Measurements from ENCODE around the gene DHTKD1. TPM values are rescaled to one million over a fixed set of nuclear protein-coding genes. Genes with fewer than 3 reads are reported as not detected.

The DHTKD1 gene
- total and polyA plus RNA-seq, 3 donors from 2014 or later, result 15.6 to 28.8 (median 26.1) TPM

- no peaks in the 10 kb centered on the region for H3K9me3 ChIP-seq
- no peaks in the 10 kb centered on the region for H3K36me3 ChIP-seq (ENCODE audit: low read depth, missing control alignments)
- intact Hi-C loops (cut with DNase I; ENCODE audit: low total_unique reads), result no loop called here
- TF ChIP-seq CTCF (IDR thresholded peaks at IDR 0.05), result no peak
- TF ChIP-seq POLR2A (IDR thresholded peaks at IDR 0.05), result no peak
- no peak overlapping the region for H3K4me3 ChIP-seq
- H3K27me3 ChIP-seq, result no peaks in the 10 kb centered on the region
- no peak for DNase-seq
- WGBS, 2 donors, result 83 to 86% methylated on average over 5 of the region's 5 CpGs
- H3K4me1 ChIP-seq, result no peaks in the 10 kb centered on the region
- H3K27ac ChIP-seq, result no peak overlapping the region
Observed at GRCh38 chr10:12025591-12025990, 43.2 kb upstream of the DHTKD1 start.

GRCh38 chr10:12027539-12027938, 41.2 kb upstream of the DHTKD1 start:
- H3K4me3 ChIP-seq, result no peak overlapping the region
- TF ChIP-seq POLR2A (IDR thresholded peaks at IDR 0.05) (no peak), CTCF (IDR thresholded peaks at IDR 0.05) (no peak)
- H3K27ac ChIP-seq, result no peak overlapping the region
- 78 to 81% methylated on average over 2 of the region's 2 CpGs for WGBS, 2 donors
- H3K36me3 ChIP-seq (ENCODE audit: low read depth, missing control alignments), result no peaks in the 10 kb centered on the region
- H3K4me1 ChIP-seq, result no peaks in the 10 kb centered on the region
- no peak for DNase-seq
- no peaks in the 10 kb centered on the region for H3K9me3 ChIP-seq
- intact Hi-C loops (cut with DNase I; ENCODE audit: low total_unique reads), result no loop called here
- H3K27me3 ChIP-seq, result no peaks in the 10 kb centered on the region

- H3K4me3 ChIP-seq, result no peak overlapping the region
- H3K27ac ChIP-seq, result no peak overlapping the region
- WGBS, 2 donors, result 89 to 92% methylated on average over 4 of the region's 4 CpGs
- no peaks in the 10 kb centered on the region for H3K36me3 ChIP-seq (ENCODE audit: low read depth, missing control alignments)
- TF ChIP-seq POLR2A (IDR thresholded peaks at IDR 0.05), result no peak
- TF ChIP-seq CTCF (IDR thresholded peaks at IDR 0.05), result no peak
- no peaks in the 10 kb centered on the region for H3K4me1 ChIP-seq
- intact Hi-C loops (cut with DNase I; ENCODE audit: low total_unique reads), result no loop called here
- H3K27me3 ChIP-seq, result no peaks in the 10 kb centered on the region
- no peaks in the 10 kb centered on the region for H3K9me3 ChIP-seq
- no peak for DNase-seq
Observed at GRCh38 chr10:12031404-12031803, 37.4 kb upstream of the DHTKD1 start.

DNA sequence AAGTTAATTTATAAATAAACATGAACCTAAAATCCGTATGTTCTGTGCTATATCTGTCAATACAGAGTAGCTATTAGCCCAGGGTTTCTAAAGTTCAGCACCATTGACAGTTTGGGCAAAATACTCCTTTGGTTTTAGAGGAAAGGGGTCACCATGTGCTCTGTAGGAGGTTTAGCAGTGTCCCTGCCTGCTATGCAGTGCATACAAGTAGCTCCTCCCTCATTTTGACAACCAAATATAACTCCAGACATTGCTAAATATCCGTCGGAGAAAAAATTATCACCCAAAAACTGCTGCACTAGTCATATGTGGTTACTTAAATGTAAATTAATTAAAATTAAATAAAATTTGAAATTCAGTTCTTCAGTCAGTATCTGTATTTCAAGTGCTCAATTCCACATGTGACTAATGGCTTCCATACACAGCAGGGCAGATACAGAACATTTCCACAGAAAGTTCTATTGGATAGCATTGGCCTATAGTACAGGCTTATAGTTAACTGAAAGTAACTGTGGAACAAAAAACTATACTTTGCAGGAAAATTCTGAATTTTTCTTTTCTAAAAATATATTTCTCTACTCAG, 32.6 kb upstream of the DHTKD1 start:
- Histone ChIP-seq H3K9me3 (no peaks in the 10 kb centered on the region), H3K27ac (no peak overlapping the region), H3K4me3 (no peak overlapping the region), H3K27me3 (no peaks in the 10 kb centered on the region), H3K4me1 (peaks cover 2% of the 10 kb centered on the region), H3K36me3 (ENCODE audit: low read depth, missing control alignments) (no peaks in the 10 kb centered on the region)
- WGBS, 2 donors, result 69 to 77% methylated on average over 3 of the region's 3 CpGs
- no peak for TF ChIP-seq POLR2A (IDR thresholded peaks at IDR 0.05)
- TF ChIP-seq CTCF (IDR thresholded peaks at IDR 0.05), result no peak
- intact Hi-C loops (cut with DNase I; ENCODE audit: low total_unique reads), result no loop called here
- DNase-seq, result no peak

DNA sequence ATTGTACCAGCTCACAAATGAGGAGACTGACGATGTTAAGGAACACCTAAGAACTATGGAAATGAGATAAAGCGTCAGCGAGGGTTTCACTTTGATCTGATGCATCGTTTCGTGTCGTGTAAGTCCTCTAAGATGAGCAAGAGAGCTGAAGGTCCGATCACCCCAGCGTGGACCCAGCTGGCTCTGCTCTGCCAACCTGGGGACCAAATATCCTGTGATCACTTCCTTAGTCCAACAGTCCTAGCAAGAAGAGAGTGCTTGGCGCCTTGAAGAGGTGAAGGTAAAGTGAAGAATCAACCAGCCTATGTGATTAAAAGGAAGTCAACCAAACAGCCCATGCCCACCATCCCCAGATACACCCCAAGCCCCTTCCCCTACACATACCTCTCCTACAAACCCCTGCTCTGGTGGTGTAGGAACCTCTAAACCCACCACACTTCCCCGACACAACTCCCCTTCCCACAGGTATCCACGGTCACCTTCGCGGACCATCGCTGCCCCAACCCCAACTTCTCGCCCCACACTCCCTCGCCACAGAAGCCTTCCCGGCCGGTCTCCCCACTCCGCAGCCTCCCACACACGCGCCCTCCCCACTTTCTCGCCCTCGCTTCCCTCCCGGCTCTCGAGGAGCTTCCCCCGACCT, 26.9 kb upstream of the DHTKD1 start:
- no peaks in the 10 kb centered on the region for H3K36me3 ChIP-seq (ENCODE audit: low read depth, missing control alignments)
- H3K9me3 ChIP-seq, result no peaks in the 10 kb centered on the region
- DNase-seq, result peak; percentile 36
- peak overlapping the region; percentile 96 to 99 for H3K4me3 ChIP-seq
- H3K4me1 ChIP-seq, result peaks cover 5% of the 10 kb centered on the region
- TF ChIP-seq POLR2A (IDR thresholded peaks at IDR 0.05) (no peak), CTCF (IDR thresholded peaks at IDR 0.05) (no peak)
- WGBS, 2 donors, result 0 to 1% methylated on average over 26 of the region's 26 CpGs
- no peaks in the 10 kb centered on the region for H3K27me3 ChIP-seq
- H3K27ac ChIP-seq, result peak overlapping the region; percentile 98 to 99
- intact Hi-C loops (cut with DNase I; ENCODE audit: low total_unique reads), result no loop called here

Measured in testis (tissue), 3 donors.